Natural killer cell (primary cell): Measurements from ENCODE around the gene LONP1. TPM values are rescaled to one million over a fixed set of nuclear protein-coding genes. Genes with fewer than 3 reads are reported as not detected.

Experiments used
- ATAC-seq, 3 donors: fragments of 150-1000 bp in 2 of 3; fragments of 200-7000 bp in 1 of 3; cut with Tn5 transposase; 1 replicate in 1 of 3; 2 replicates in 2 of 3; pipeline ENCODE4 v1.10.0; 2021; ENCODE audit warnings: mild to moderate bottlenecking in 2 of 3, moderate library complexity in 2 of 3
- DNase-seq, 2 donors: peaks; one replicate each; pipeline versions ENCODE4 v3.0.0 to v3.0.0-alpha.2; 2013 to 2021; ENCODE audit warnings: mixed read lengths in 1 of 2
- H3K27ac ChIP-seq: one replicate; pipeline ENCODE4 v1.5.1; 2013; ENCODE audit warnings: mild to moderate bottlenecking, low read length
- H3K27me3 ChIP-seq: one replicate; pipeline ENCODE4 v1.6.1; 2013; ENCODE audit warnings: low read length; ENCODE audit not compliant: control insufficient read depth, insufficient read depth
- H3K36me3 ChIP-seq: one replicate; pipeline ENCODE4 v1.6.1; 2013; ENCODE audit warnings: low read length; ENCODE audit not compliant: control insufficient read depth, insufficient read depth
- H3K4me1 ChIP-seq: one replicate; pipeline ENCODE4 v1.6.1; 2013; ENCODE audit warnings: low read length; ENCODE audit not compliant: control insufficient read depth, insufficient read depth
- H3K4me3 ChIP-seq: one replicate; pipeline ENCODE4 v1.5.1; 2013; ENCODE audit warnings: low read length
- H3K9me3 ChIP-seq: one replicate; pipeline ENCODE4 v1.6.1; 2013; ENCODE audit warnings: low read length; ENCODE audit not compliant: control insufficient read depth, insufficient read depth
- H3K27ac Mint-ChIP-seq, 2 donors: one replicate each; pipeline ENCODE4 v1.8.0; 2022; ENCODE audit warnings: mild to moderate bottlenecking in 2 of 2, mixed read lengths in 2 of 2, moderate library complexity in 1 of 2
- H3K27me3 Mint-ChIP-seq, 2 donors: one replicate each; pipeline ENCODE4 v1.8.0; 2022; ENCODE audit warnings: low read depth in 2 of 2, mixed read lengths in 2 of 2
- H3K36me3 Mint-ChIP-seq: one replicate; pipeline ENCODE4 v1.8.0; 2022; ENCODE audit warnings: mixed read lengths
- H3K4me1 Mint-ChIP-seq, 2 donors: one replicate each; pipeline ENCODE4 v1.8.0; 2022; ENCODE audit warnings: mixed read lengths in 2 of 2
- H3K4me3 Mint-ChIP-seq: one replicate; pipeline ENCODE4 v1.8.0; 2022; ENCODE audit warnings: mild to moderate bottlenecking, moderate library complexity, mixed read lengths
- H3K9me3 Mint-ChIP-seq, 2 donors: one replicate each; pipeline ENCODE4 v1.8.0; 2022; ENCODE audit warnings: mixed read lengths in 2 of 2
- WGBS: methylation state at CpG from one replicate; pipeline ENCODE4 v1.1.7; 2013; ENCODE audit warnings: missing lambda C conversion rate; ENCODE audit not compliant: insufficient coverage; 5-methylcytosine and 5-hydroxymethylcytosine counted together
- intact Hi-C: fragments of 100-400 bp; cut with micrococcal nuclease; formaldehyde crosslinking; loops from one replicate; pipeline ENCODE4 v1.14.2; 2022
- total RNA-seq, 4 donors: library from RNA; stranded (reverse); fragments of 120-200 nt in 1 of 4; gene quantifications; one replicate each; pipeline versions ENCODE4 v1.2.3 to v1.2.4, GENCODE V29; 2013 to 2022
- TF ChIP-seq, protein P1 (sequence below): fragments of 200-600 bp; IDR thresholded peaks from one replicate; pipeline ENCODE4 v1.8.0; 2022; ENCODE audit warnings: antibody characterized with exemption

Gene LONP1
- total RNA-seq, 3 donors from 2014 or later (not counting 1 experiment from before 2014, with no cell fraction given), result 50.5 to 61.8 (median 56.1) TPM

DNA sequence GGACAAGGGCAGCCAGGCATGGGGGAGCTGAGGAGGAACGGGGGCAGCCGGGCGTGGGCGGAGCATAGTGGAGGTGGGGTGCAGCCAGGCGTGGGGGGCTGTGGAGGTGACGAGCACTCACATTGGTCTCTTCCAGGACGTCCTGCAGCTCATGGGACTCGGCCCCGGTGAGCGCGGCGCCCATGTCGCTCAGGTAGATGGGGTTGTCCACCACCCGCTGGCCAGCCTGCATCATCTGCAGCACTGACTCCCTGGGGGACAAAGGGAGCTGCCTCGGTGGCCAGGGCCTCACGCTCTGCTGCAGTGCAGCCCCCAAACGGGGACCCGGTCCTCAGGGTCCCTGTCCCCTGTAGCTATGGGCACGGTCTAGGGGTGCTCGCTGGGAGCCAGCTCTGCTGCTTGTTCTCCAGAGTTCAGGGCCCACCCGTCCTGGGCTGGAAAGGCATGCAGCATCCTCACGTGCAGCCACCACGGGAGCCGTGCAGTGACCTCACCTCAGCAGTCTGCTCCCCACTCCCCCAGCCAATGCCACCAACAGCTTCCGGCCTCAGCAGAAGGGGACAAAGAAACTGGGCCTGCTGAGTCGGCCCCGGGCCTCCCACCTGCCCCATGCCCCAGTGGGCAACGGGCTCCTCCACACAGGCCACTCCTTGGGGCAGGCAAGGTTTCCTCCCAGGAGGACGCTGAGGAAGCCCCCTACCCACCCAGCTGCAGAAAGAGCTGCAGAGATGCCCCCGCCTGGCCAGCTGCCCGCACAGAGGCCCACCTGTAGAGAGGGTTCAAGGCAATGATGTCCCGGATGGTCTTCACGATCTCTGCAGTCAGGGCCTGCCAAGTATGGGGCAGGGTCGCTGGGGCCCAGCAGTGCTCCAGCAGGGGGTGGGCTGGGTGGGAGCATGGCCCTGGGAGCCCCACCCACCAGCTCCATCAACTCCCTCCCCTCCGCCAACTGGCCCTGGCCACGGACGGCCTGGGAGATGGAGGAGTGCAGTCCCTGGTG is 12.1 kb downstream of the LONP1 start:
- 97% methylated on average over 37 of the region's 37 CpGs for WGBS
- TF ChIP-seq, protein P1, sequence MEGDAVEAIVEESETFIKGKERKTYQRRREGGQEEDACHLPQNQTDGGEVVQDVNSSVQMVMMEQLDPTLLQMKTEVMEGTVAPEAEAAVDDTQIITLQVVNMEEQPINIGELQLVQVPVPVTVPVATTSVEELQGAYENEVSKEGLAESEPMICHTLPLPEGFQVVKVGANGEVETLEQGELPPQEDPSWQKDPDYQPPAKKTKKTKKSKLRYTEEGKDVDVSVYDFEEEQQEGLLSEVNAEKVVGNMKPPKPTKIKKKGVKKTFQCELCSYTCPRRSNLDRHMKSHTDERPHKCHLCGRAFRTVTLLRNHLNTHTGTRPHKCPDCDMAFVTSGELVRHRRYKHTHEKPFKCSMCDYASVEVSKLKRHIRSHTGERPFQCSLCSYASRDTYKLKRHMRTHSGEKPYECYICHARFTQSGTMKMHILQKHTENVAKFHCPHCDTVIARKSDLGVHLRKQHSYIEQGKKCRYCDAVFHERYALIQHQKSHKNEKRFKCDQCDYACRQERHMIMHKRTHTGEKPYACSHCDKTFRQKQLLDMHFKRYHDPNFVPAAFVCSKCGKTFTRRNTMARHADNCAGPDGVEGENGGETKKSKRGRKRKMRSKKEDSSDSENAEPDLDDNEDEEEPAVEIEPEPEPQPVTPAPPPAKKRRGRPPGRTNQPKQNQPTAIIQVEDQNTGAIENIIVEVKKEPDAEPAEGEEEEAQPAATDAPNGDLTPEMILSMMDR, result no peak
- H3K4me3 Mint-ChIP-seq, result no peak overlapping the region
- Histone ChIP-seq H3K36me3 (peaks cover 69% of the 10 kb centered on the region), H3K9me3 (no peaks in the 10 kb centered on the region), H3K4me1 (no peaks in the 10 kb centered on the region), H3K27ac (no peak overlapping the region), H3K27me3 (no peaks in the 10 kb centered on the region), H3K4me3 (no peak overlapping the region)
- H3K9me3 Mint-ChIP-seq, result no peaks in the 10 kb centered on the region
- H3K4me1 Mint-ChIP-seq, result peaks cover 0 to 5% of the 10 kb centered on the region in 2 donors
- no peaks in the 10 kb centered on the region for H3K27me3 Mint-ChIP-seq
- H3K27ac Mint-ChIP-seq, result no peak overlapping the region
- intact Hi-C loops, result no loop called here
- ATAC-seq (no peak), DNase-seq (no peak)
- no peaks in the 10 kb centered on the region for H3K36me3 Mint-ChIP-seq

DNA sequence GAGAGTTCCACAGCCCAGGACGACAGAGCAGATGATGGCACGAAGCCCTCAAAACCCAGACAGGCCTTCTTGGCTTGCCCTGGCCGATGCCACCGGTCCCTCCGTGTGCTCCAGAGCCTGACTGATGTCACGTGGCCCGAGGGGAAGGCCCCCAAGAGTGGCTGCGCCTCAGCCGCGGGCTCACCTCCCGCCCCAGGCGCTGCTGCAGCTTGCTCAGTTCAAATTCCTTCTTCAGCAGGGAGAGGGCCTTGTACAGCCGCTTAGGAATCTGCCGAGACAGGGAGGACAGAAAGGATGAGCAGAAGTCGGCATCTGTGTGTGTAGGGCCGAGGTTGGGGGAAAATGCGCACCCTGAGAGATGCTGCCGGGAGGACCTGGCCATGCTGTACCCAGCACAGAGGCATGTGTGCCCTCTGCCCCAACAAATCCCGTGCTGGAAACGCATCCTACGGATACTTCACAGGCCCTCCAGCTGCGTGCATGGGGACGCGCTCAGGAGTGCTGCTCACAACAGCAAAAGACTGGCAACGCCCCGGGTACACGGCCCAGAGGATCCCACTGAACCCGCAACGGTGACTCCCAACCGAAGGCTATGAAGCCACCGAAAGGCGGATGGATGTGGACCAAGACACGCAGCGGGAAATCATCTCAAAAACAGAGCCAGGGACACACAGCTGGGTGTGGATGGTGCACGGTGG is 12.9 kb downstream of the LONP1 start:
- ATAC-seq, result no peak
- no peak overlapping the region for H3K4me3 ChIP-seq
- no peaks in the 10 kb centered on the region for H3K9me3 Mint-ChIP-seq
- H3K36me3 ChIP-seq, result peaks cover 60% of the 10 kb centered on the region
- no peak overlapping the region for H3K27ac ChIP-seq
- H3K36me3 Mint-ChIP-seq, result no peaks in the 10 kb centered on the region
- TF ChIP-seq, protein P1, result no peak
- H3K9me3 ChIP-seq, result no peaks in the 10 kb centered on the region
- intact Hi-C loops, result no loop called here
- no peaks in the 10 kb centered on the region for H3K27me3 ChIP-seq
- H3K4me1 ChIP-seq, result no peaks in the 10 kb centered on the region
- DNase-seq, result no peak
- no peak overlapping the region for H3K27ac Mint-ChIP-seq
- peaks cover 0 to 5% of the 10 kb centered on the region in 2 donors for H3K4me1 Mint-ChIP-seq
- H3K4me3 Mint-ChIP-seq, result no peak overlapping the region
- no peaks in the 10 kb centered on the region for H3K27me3 Mint-ChIP-seq
- WGBS, result 97% methylated on average over 35 of the region's 35 CpGs

DNA sequence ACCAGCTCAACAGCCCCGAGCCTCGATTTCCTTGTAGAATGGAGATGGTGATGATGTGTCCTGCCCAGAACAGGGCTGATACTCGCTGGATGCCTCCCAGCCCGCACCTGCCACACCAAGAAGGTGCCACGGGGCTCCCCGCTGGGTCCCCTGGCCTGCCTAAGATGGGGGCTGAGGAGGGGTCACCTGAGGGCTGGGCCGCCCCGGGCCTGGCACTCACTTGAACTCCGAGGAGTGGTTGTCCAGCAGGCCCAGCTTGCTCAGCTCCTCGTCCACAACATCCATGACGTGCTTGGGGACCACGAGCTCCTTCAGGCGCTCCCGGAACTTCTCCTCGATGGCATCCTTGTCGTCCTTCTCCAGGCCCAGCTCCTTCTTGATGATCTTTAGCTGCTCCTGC is 14.4 kb downstream of the LONP1 start:
- Mint-ChIP-seq H3K27ac (no peak overlapping the region), H3K4me1 (peaks cover 0 to 5% of the 10 kb centered on the region in 2 donors), H3K4me3 (no peak overlapping the region), H3K36me3 (no peaks in the 10 kb centered on the region), H3K27me3 (no peaks in the 10 kb centered on the region), H3K9me3 (no peaks in the 10 kb centered on the region)
- no peaks in the 10 kb centered on the region for H3K9me3 ChIP-seq
- no peak overlapping the region for H3K27ac ChIP-seq
- ATAC-seq (no peak), DNase-seq (peak in 1 of 2 donors; percentile 5)
- WGBS, result 91% methylated on average over 16 of the region's 16 CpGs
- peaks cover 51% of the 10 kb centered on the region for H3K36me3 ChIP-seq
- intact Hi-C loops, result no loop called here
- TF ChIP-seq, protein P1, result no peak
- no peaks in the 10 kb centered on the region for H3K4me1 ChIP-seq
- H3K27me3 ChIP-seq, result no peaks in the 10 kb centered on the region
- no peak overlapping the region for H3K4me3 ChIP-seq
